Activated CD4-positive, alpha-beta T cell treated with anti-CD3 and anti-CD28 coated beads for 36 hours (primary cell): Measurements from ENCODE around the gene MTG2. TPM values are rescaled to one million over a fixed set of nuclear protein-coding genes. Genes with fewer than 3 reads are reported as not detected.

Experiments used
- ATAC-seq: fragments of 200-7000 bp; cut with Tn5 transposase; one replicate; pipeline ENCODE4 v1.10.0; 2021; ENCODE audit warnings: mild to moderate bottlenecking, moderate library complexity
- CTCF ChIA-PET: fragments of 350-600 bp; sonication (Branson Sonifier 250); formaldehyde crosslinking; loops from one replicate; lab custom pipeline; 2021; ENCODE audit warnings: antibody characterized with exemption; lab: Charles Lee
- POLR2A ChIA-PET: fragments of 350-600 bp; sonication (Branson Sonifier 250); formaldehyde crosslinking; loops from one replicate; lab custom pipeline; 2021; ENCODE audit warnings: antibody characterized with exemption, inconsistent platforms; lab: Charles Lee
- DNase-seq: peaks from one replicate; pipeline ENCODE4 v3.0.0-alpha.2; 2020
- H3K27ac Mint-ChIP-seq: one replicate; pipeline ENCODE4 v1.8.0; 2021; ENCODE audit warnings: mixed read lengths
- H3K27me3 Mint-ChIP-seq: one replicate; pipeline ENCODE4 v1.8.0; 2021; ENCODE audit warnings: mixed read lengths
- H3K36me3 Mint-ChIP-seq: one replicate; pipeline ENCODE4 v1.8.0; 2021; ENCODE audit warnings: low read depth, mixed read lengths
- H3K4me1 Mint-ChIP-seq: one replicate; pipeline ENCODE4 v1.8.0; 2021; ENCODE audit warnings: mixed read lengths
- H3K4me3 Mint-ChIP-seq: one replicate; pipeline ENCODE4 v1.8.0; 2021; ENCODE audit warnings: mild to moderate bottlenecking, moderate library complexity, mixed read lengths
- H3K9me3 Mint-ChIP-seq: one replicate; pipeline ENCODE4 v1.8.0; 2021; ENCODE audit warnings: low read depth, mixed read lengths
- intact Hi-C, 2 experiments: fragments of 100-400 bp; cut with DNase I in 1 of 2; cut with micrococcal nuclease in 1 of 2; formaldehyde crosslinking; loops; one replicate each; pipeline versions ENCODE4 v1.14.2 to v1.15.1; 2022 to 2024; cut with DNase I, micrococcal nuclease
- total RNA-seq, 2 experiments: library from RNA; stranded (reverse); gene quantifications; one replicate each; pipeline ENCODE4 v1.2.3, GENCODE V29; 2021

MTG2 gene
- total RNA-seq, 2 experiments from 2014 or later: 38.0 to 44.9 TPM

DNA sequence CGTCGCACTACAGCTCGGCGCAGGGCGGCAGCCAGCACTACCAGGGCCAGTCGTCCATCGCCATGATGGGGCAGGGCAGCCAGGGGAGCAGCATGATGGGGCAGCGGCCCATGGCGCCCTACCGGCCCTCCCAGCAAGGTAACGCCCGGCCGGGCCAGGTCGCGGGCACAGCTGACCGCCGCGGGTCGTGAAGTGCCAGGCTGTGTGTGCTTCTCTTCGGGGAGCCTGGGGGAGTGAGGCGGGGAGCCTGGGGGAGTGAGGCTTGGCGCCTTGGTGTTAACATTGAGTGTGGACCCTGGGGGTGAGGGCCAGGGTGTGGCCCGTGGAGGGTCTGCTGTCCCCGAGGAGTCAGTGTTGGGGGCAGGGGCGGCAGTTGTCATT lies 19.4 kb upstream of the MTG2 start:
- intact Hi-C loops: no loop called here
- H3K4me3 Mint-ChIP-seq: no peak overlapping the region
- H3K36me3 Mint-ChIP-seq: peaks cover 27% of the 10 kb centered on the region
- no peak overlapping the region for H3K27ac Mint-ChIP-seq
- CTCF ChIA-PET: no interaction called here
- H3K4me1 Mint-ChIP-seq: peaks cover 7% of the 10 kb centered on the region
- POLR2A ChIA-PET: no interaction called here
- H3K9me3 Mint-ChIP-seq: no peaks in the 10 kb centered on the region
- no peaks in the 10 kb centered on the region for H3K27me3 Mint-ChIP-seq
- no peak for DNase-seq
- no peak for ATAC-seq

GRCh38 chr20:62163986-62164762 lies 18.7 kb upstream of the MTG2 start:
- H3K4me1 Mint-ChIP-seq: peaks cover 7% of the 10 kb centered on the region
- H3K36me3 Mint-ChIP-seq: peaks cover 29% of the 10 kb centered on the region
- H3K4me3 Mint-ChIP-seq: no peak overlapping the region
- intact Hi-C loops: no loop called here
- H3K9me3 Mint-ChIP-seq: no peaks in the 10 kb centered on the region
- no peak for DNase-seq
- H3K27me3 Mint-ChIP-seq: no peaks in the 10 kb centered on the region
- ChIA-PET POLR2A (no interaction called here), CTCF (no interaction called here)
- ATAC-seq: no peak
- no peak overlapping the region for H3K27ac Mint-ChIP-seq

DNA sequence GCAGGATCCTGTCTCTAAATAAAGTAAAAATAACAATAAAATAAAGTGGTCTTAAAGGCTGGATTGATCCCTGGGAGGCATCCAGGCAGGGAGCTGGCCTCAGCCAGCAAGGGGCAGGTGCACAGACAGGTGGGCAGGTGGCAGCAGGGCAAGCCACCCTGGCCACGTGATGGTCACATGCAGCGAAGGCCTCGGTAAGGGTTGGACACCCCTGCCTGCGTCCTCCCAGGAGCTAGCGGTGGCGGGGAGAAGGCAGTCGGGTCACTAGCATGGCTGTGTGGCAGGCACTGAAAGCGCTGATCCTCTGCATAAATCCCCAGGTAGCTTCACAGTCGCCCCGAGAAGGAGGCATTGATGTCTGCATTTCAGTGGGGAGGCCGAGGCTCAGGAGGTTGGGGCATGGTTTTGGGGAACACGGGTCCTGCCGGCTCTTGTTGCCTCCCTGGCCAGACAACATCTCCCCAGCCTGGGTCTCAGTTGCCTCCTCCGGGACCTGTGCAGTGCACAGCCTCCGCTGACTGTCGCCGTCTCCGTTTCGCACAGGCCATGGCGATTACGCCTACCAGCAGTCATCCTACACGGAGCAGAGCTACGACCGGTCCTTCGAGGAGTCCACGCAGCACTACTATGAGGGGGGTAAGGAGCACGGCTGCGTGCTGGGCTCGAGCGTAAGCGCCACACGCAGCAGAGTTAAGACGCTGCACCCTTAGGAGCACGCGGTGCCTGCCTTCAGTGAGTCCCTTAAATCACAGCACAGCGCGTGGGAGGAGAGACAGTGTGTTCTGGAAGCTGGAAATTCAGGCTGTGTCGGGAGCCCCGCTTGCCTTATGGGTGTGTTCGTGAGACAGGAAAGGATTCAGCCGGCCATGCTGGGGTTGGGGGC lies 17.7 kb upstream of the MTG2 start:
- no peak overlapping the region for H3K27ac Mint-ChIP-seq
- ChIA-PET CTCF (no interaction called here), POLR2A (interaction anchor here (0.7 kb wide), 1 partner anchor 757 kb away, joined by 3 read pairs; no protein-coding TSS in a partner anchor)
- ATAC-seq (no peak), DNase-seq (no peak)
- intact Hi-C loops: no loop called here
- H3K9me3 Mint-ChIP-seq: no peaks in the 10 kb centered on the region
- peaks cover 25% of the 10 kb centered on the region for H3K36me3 Mint-ChIP-seq
- no peaks in the 10 kb centered on the region for H3K27me3 Mint-ChIP-seq
- no peaks in the 10 kb centered on the region for H3K4me1 Mint-ChIP-seq
- no peak overlapping the region for H3K4me3 Mint-ChIP-seq

DNA sequence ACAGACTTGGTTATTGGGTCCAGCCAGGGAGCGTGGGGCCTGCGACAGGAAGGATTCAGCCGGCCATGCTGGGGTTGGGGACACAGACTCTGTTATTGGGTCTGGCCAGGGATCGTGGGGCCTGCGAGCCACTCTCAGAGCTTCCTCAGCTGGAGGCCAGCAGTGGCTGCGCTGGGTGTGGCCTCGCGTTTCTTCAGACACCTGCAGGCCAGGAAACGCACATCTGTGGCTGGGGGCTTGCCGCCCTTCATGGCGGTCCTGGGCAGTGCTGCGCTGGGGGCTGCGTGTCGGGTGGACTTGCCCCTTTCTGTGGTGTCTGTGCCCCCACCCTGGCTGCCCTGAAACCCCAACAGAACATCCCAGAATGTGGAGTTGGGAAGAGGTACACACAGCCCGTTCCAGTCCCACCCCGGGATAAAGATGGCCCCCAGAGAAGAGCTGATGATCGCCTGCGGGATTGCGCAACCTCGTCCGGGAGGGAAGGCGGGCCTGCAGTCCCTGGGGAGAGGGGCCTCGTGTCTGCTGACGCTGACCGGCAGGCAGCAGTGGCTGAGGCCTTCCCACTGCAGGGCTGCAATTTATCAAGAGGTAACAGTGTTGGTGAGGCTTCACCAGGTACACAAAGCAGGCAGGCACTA lies 16.9 kb upstream of the MTG2 start:
- peaks cover 21% of the 10 kb centered on the region for H3K36me3 Mint-ChIP-seq
- intact Hi-C loops: no loop called here
- no peak overlapping the region for H3K4me3 Mint-ChIP-seq
- no peak for DNase-seq
- ChIA-PET CTCF (no interaction called here), POLR2A (interaction anchor here (0.7 kb wide), 1 partner anchor 758 kb away, joined by 3 read pairs; no protein-coding TSS in a partner anchor)
- ATAC-seq: no peak
- no peak overlapping the region for H3K27ac Mint-ChIP-seq
- no peaks in the 10 kb centered on the region for H3K27me3 Mint-ChIP-seq
- H3K4me1 Mint-ChIP-seq: no peaks in the 10 kb centered on the region
- H3K9me3 Mint-ChIP-seq: no peaks in the 10 kb centered on the region

DNA sequence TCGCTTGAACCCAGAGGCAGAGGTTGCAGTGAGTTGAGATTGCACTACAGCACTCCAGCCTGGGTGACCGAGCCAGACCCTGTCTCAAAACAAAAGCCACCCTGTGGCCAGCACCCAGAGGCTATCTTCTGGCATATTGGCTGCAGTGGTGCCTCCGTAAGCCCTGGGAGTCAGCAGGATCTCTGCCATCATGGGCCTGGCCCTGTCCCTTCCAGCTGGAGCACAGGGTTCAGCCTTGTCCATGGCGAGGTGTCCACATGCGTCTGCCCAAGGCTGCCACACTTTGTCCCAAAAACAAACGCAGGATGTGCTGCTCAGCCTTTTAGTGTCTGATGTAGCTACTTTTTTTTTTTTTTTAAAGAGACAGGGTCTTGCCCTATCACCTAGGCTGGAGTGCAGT lies 15.4 kb upstream of the MTG2 start:
- POLR2A ChIA-PET: no interaction called here
- H3K36me3 Mint-ChIP-seq: peaks cover 22% of the 10 kb centered on the region
- H3K27me3 Mint-ChIP-seq: no peaks in the 10 kb centered on the region
- CTCF ChIA-PET: no interaction called here
- no peaks in the 10 kb centered on the region for H3K9me3 Mint-ChIP-seq
- DNase-seq: no peak
- no peak overlapping the region for H3K4me3 Mint-ChIP-seq
- H3K27ac Mint-ChIP-seq: no peak overlapping the region
- ATAC-seq: no peak
- no peaks in the 10 kb centered on the region for H3K4me1 Mint-ChIP-seq
- intact Hi-C loops: no loop called here

DNA sequence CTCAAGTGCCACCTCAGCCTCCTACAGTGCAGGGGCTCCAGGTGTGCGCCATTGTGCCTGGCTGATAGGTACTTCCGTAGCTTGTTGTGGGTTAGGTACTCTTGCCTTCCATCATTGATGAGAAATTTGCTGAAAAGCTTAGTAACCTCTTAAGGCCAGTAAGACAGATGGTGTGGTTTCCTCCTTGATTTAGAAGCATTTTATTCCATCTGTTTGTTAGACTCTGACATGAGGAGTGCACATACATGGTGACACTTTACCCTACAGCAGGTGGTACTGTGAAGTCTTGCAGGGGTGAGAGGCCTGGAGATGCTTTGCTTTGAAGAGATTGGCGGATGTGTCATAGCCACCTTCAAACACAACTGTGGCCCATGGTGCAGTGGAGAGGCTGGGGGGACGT lies 14.8 kb upstream of the MTG2 start:
- POLR2A ChIA-PET: no interaction called here
- Mint-ChIP-seq H3K4me1 (no peaks in the 10 kb centered on the region), H3K27ac (no peak overlapping the region), H3K27me3 (no peaks in the 10 kb centered on the region), H3K9me3 (no peaks in the 10 kb centered on the region), H3K36me3 (peaks cover 20% of the 10 kb centered on the region), H3K4me3 (no peak overlapping the region)
- no peak for DNase-seq
- intact Hi-C loops: no loop called here
- CTCF ChIA-PET: no interaction called here
- no peak for ATAC-seq

DNA sequence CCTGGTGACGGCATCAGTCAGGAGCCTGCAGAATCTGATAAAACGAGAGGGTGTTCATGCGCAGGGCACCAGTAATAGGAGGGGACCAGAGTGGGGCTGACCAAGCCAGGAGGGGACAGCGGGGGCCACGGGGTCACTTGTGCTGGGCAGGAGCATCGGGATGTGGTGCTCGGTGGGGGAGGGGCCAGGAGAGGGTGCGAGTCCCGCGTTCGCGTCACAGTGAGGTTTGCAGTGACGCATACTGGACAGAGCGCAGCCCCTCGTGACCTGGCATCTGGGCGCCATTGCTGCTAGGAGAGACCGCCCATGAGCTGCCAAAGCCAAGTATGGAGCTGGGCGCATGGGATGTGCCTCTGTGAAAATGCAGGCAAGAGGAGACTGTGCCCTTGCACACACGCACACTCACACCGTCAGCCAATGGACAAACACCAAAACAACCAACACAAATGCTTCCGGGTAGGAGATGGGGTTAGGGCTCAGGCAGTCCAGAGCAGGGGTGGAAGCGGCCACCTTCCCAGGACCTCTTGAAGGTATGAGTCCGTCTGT lies 13.9 kb upstream of the MTG2 start:
- no peak for ATAC-seq
- intact Hi-C loops: no loop called here
- no peaks in the 10 kb centered on the region for H3K9me3 Mint-ChIP-seq

GRCh38 chr20:62170536-62170935 lies 12.3 kb upstream of the MTG2 start:
- Mint-ChIP-seq H3K4me1 (no peaks in the 10 kb centered on the region), H3K27ac (no peak overlapping the region), H3K27me3 (no peaks in the 10 kb centered on the region), H3K9me3 (no peaks in the 10 kb centered on the region), H3K36me3 (peaks cover 27% of the 10 kb centered on the region), H3K4me3 (no peak overlapping the region)
- DNase-seq (no peak), ATAC-seq (no peak)
- intact Hi-C loops: no loop called here
- CTCF ChIA-PET: interaction anchor here (0.6 kb wide), 1 partner anchor 183 kb away, joined by 3 read pairs; no protein-coding TSS in a partner anchor
- POLR2A ChIA-PET: no interaction called here

More for the DNA sequence above, 13.9 kb upstream of the MTG2 start:
- H3K4me3 Mint-ChIP-seq: no peak overlapping the region
- ChIA-PET CTCF (interaction anchor here (0.7 kb wide), 1 partner anchor 38 kb away, joined by 3 read pairs; no protein-coding TSS in a partner anchor), POLR2A (no interaction called here)
- peaks cover 21% of the 10 kb centered on the region for H3K36me3 Mint-ChIP-seq
- H3K27me3 Mint-ChIP-seq: no peaks in the 10 kb centered on the region
- H3K27ac Mint-ChIP-seq: no peak overlapping the region
- no peak for DNase-seq
- no peaks in the 10 kb centered on the region for H3K4me1 Mint-ChIP-seq

DNA sequence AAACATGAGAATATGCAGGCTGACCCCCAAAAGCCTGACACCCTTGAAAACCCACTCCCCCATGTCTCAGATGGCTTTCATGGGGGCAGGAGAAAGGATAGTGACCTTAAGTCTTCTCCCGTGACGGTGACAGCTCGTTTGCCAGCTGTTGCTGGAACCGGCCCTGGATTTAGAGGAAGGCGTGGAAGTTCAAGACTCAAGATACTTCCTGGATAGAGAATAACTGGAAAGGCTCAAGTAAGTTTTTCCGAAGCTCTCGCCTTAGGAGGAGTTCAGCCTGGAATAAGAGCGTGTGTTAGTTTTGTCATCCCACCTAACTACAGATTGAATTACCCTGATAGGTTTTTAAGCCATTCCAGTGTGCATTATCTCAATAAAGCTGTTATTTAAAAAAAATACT lies 11.6 kb upstream of the MTG2 start:
- H3K4me1 Mint-ChIP-seq: no peaks in the 10 kb centered on the region
- POLR2A ChIA-PET: no interaction called here
- H3K36me3 Mint-ChIP-seq: peaks cover 22% of the 10 kb centered on the region
- DNase-seq (no peak), ATAC-seq (no peak)
- no peak overlapping the region for H3K4me3 Mint-ChIP-seq
- CTCF ChIA-PET: no interaction called here
- no peaks in the 10 kb centered on the region for H3K9me3 Mint-ChIP-seq
- no peak overlapping the region for H3K27ac Mint-ChIP-seq
- no peaks in the 10 kb centered on the region for H3K27me3 Mint-ChIP-seq
- intact Hi-C loops: no loop called here

DNA sequence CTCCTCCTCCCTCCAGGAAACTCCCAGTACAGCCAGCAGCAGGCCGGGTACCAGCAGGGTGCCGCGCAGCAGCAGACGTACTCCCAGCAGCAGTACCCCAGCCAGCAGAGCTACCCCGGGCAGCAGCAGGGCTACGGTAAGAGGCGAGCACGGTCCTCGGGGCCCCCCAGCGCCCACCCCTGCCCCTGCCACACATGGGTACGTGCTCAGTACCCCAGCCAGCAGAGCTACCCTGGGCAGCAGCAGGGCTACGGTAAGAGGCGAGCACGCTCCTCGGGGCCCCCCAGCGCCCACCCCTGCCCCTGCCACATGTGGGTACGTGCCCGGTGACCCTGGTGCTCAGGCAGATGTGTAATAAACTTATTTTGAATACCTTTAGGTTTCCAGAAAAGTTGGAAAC lies 10.2 kb upstream of the MTG2 start:
- DNase-seq (no peak), ATAC-seq (no peak)
- intact Hi-C loops: no loop called here
- no peak overlapping the region for H3K27ac Mint-ChIP-seq
- CTCF ChIA-PET: interaction anchor here (0.6 kb wide), 1 partner anchor 28 kb away, joined by 3 read pairs; no protein-coding TSS in a partner anchor
- no peaks in the 10 kb centered on the region for H3K4me1 Mint-ChIP-seq
- H3K9me3 Mint-ChIP-seq: no peaks in the 10 kb centered on the region
- no peaks in the 10 kb centered on the region for H3K27me3 Mint-ChIP-seq
- H3K4me3 Mint-ChIP-seq: no peak overlapping the region
- H3K36me3 Mint-ChIP-seq: peaks cover 20% of the 10 kb centered on the region
- POLR2A ChIA-PET: no interaction called here

- no peaks in the 10 kb centered on the region for H3K27me3 Mint-ChIP-seq
- H3K9me3 Mint-ChIP-seq: no peaks in the 10 kb centered on the region
- ChIA-PET CTCF (no interaction called here), POLR2A (no interaction called here)
- H3K27ac Mint-ChIP-seq: no peak overlapping the region
- H3K4me1 Mint-ChIP-seq: no peaks in the 10 kb centered on the region
- no peak overlapping the region for H3K4me3 Mint-ChIP-seq
- intact Hi-C loops: no loop called here
- DNase-seq (no peak), ATAC-seq (no peak)
- H3K36me3 Mint-ChIP-seq: peaks cover 15% of the 10 kb centered on the region
Observed at GRCh38 chr20:62174021-62174804, 8.6 kb upstream of the MTG2 start.
